Activated naive CD4-positive, alpha-beta T cell treated with anti-CD3 and anti-CD28 coated beads for 36 hours (primary cell): ENCODE measurements around the gene CRADD. TPM values are rescaled to one million over a fixed set of nuclear protein-coding genes. Genes with fewer than 3 reads are reported as not detected.
"Not testable (repeated sequence)": the region's sequence is repeated elsewhere in the genome, so short reads cannot be mapped to it uniquely, and the experiment has no call there.

Experiments
- CTCF ChIA-PET: fragments of 350-600 bp; sonication (Branson Sonifier 250); formaldehyde crosslinking; loops from one replicate; lab custom pipeline; 2021; ENCODE audit warnings: antibody characterized with exemption; lab: Charles Lee
- DNase-seq: peaks from one replicate; pipeline ENCODE4 v3.0.0-alpha.2; 2020
- H3K27ac Mint-ChIP-seq: one replicate; pipeline ENCODE4 v1.8.0; 2021; ENCODE audit warnings: mild to moderate bottlenecking, mixed read lengths
- H3K27me3 Mint-ChIP-seq: one replicate; pipeline ENCODE4 v1.8.0; 2021; ENCODE audit warnings: low read depth, mixed read lengths
- H3K36me3 Mint-ChIP-seq: one replicate; pipeline ENCODE4 v1.8.0; 2021; ENCODE audit warnings: low read depth, mixed read lengths
- H3K4me1 Mint-ChIP-seq: one replicate; pipeline ENCODE4 v1.8.0; 2021; ENCODE audit warnings: low read depth, mixed read lengths
- H3K4me3 Mint-ChIP-seq: one replicate; pipeline ENCODE4 v1.8.0; 2021; ENCODE audit warnings: mild to moderate bottlenecking, moderate library complexity, mixed read lengths
- H3K9me3 Mint-ChIP-seq: one replicate; pipeline ENCODE4 v1.8.0; 2021; ENCODE audit warnings: mixed read lengths
- intact Hi-C: fragments of 100-400 bp; cut with micrococcal nuclease; formaldehyde crosslinking; loops from one replicate; pipeline ENCODE4 v1.15.1; 2023
- total RNA-seq, 2 experiments: library from RNA; stranded (reverse); gene quantifications; one replicate each; pipeline ENCODE4 v1.2.3, GENCODE V29; 2021

The CRADD gene
- total RNA-seq, 2 experiments from 2014 or later: 14.3 to 15.6 TPM

DNA sequence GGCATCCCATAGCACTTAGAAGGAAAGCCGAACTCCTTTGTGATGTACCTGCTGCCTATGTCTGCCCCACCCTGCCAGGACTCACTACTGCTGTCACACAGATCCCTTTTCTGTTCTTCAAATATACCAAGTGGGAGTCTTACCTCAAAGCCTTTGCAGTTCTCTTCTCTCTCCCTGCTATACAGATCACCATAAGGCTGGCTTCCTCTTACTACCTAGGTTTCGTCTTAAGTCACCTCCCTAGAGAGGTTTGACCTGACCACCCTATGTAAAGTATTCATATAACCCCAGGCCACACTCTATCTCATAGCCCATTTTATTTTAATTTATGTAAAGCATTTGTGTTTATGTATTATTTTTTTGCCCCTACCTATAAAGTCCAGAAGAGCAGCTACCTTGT, 117.6 kb downstream of the CRADD start:
- no peak for DNase-seq
- H3K9me3 Mint-ChIP-seq: no peaks in the 10 kb centered on the region
- H3K4me3 Mint-ChIP-seq: no peak overlapping the region
- intact Hi-C loops: no loop called here
- no peaks in the 10 kb centered on the region for H3K27me3 Mint-ChIP-seq
- H3K36me3 Mint-ChIP-seq: peaks cover 8% of the 10 kb centered on the region
- H3K27ac Mint-ChIP-seq: no peak overlapping the region
- CTCF ChIA-PET: no interaction called here
- H3K4me1 Mint-ChIP-seq: peaks cover 40% of the 10 kb centered on the region

DNA sequence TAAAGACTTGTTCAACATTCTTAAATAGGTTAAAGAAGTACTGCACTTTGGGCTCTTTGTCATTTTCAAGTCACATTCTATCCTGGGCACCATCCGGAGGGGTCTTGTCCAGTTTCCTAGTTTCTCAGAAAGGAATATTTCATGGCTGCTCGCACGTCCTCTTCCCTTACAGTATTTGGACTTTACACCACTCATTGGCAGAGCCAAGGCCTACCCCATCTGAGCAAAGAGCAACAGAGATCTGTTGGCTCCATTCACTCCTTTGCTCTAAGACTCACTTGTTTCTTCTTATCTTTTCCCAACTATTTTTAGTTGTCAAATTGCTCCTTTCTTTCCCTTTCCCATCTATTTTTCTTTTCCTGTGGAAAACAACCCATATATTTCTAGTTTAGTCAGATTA, 118.2 kb downstream of the CRADD start:
- peaks cover 11% of the 10 kb centered on the region for H3K36me3 Mint-ChIP-seq
- no peak overlapping the region for H3K27ac Mint-ChIP-seq
- no peak for DNase-seq
- H3K4me1 Mint-ChIP-seq: peaks cover 36% of the 10 kb centered on the region
- no peaks in the 10 kb centered on the region for H3K27me3 Mint-ChIP-seq
- CTCF ChIA-PET: interaction anchor here (1.0 kb wide), 1 partner anchor 306 kb away, joined by 4 read pairs; no protein-coding TSS in a partner anchor
- no peak overlapping the region for H3K4me3 Mint-ChIP-seq
- no peaks in the 10 kb centered on the region for H3K9me3 Mint-ChIP-seq
- intact Hi-C loops: no loop called here

DNA sequence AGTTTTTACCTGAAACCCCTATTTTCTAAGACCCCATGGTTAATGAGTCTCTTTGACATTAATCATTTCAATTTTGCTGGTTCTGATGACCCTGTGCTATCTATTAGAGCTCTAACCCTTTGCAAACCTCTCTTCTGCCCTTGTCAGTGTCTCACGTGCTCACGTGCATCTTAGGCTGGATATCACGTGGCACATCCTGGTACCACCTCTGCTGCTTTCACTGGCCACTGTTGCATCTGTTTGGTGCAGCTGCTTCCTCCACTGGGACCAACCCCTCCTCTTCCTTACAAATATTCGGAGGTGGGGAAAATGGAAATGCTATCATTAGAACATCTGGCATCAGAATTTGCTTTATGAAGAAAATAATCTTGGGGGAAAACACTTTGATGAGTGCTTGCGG, 119.6 kb downstream of the CRADD start:
- Mint-ChIP-seq H3K9me3 (no peaks in the 10 kb centered on the region), H3K4me1 (peaks cover 26% of the 10 kb centered on the region), H3K4me3 (no peak overlapping the region), H3K27me3 (no peaks in the 10 kb centered on the region), H3K27ac (no peak overlapping the region), H3K36me3 (peaks cover 11% of the 10 kb centered on the region)
- DNase-seq: no peak
- intact Hi-C loops: no loop called here
- CTCF ChIA-PET: interaction anchor here (0.6 kb wide), 1 partner anchor 354 kb away, joined by 3 read pairs; no protein-coding TSS in a partner anchor

DNA sequence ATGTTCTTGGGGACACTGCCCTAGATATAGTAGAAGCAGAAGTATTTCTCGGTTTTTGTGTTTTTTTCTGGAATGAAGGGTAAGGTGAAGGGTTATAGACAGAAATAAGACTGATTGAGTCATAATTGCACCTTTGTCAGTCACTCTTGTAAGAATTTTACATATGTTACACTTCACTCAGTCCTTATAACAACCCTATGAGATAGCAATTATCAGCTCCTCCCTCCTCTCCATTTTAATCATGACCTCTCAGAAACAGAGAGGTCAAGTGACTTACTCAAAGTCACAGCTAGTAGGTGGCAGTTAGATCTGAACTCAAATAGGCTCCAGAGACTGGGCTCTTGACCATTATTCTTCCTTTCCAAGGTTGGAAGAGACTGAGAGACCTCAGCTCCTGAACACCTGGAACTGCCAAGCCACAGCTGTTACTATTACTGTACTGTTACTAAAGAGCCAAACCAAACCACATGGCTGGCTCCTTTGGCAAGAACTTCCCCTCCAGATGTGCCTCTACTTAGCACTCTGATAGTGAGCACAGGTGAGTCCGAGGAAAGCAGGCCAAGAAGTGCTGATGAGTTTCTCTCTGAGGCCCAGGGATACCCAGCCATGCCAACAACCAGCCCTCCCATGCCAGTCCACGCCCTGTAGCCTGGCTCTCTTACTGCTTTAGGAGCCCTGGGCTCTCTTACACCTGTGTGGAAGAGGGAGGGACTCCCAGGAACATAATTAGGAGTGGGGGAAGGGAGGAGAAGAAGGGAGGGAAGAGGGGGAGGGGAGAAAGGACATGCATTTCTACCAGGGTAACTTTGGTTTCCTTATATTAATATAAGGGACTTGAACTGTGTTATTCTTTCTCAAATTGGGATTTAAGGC, 121.3 kb downstream of the CRADD start:
- intact Hi-C loops: loop anchor here (1.0 to 2.0 kb wide), 2 partner anchors 13 to 26 kb away; no protein-coding TSS in a partner anchor
- Mint-ChIP-seq H3K36me3 (peaks cover 9% of the 10 kb centered on the region), H3K9me3 (no peaks in the 10 kb centered on the region), H3K27me3 (no peaks in the 10 kb centered on the region), H3K4me1 (peaks cover 36% of the 10 kb centered on the region), H3K27ac (peak overlapping the region; percentile 60), H3K4me3 (no peak overlapping the region)
- CTCF ChIA-PET: interaction anchor here (0.6 kb wide), 1 partner anchor 229 kb away, joined by 3 read pairs; no protein-coding TSS in a partner anchor
- no peak for DNase-seq

DNA sequence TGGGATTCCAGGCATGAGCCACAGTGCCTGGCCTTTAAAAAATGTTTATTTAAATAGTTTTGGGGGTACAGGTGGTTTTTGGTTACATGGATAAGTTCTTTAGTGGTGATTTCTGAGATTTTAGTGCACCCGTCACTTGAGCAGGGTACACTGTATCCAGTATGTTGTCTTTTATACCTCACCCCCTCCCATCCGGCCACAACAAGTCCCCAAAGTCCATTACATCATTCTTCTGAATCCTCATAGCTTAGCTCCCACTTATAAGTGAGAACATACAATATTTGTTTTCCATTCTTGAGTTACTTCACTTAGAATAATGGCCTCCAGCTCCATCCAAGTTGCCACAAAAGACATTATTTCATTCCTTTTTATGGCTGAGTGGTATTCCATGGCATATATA, 124.5 kb downstream of the CRADD start:
- Mint-ChIP-seq H3K4me1 (peaks cover 56% of the 10 kb centered on the region), H3K36me3 (peaks cover 14% of the 10 kb centered on the region)
- CTCF ChIA-PET: interaction anchor here (1.6 kb wide), 1 partner anchor 34 kb away, joined by 6 read pairs; no protein-coding TSS in a partner anchor
- H3K27ac Mint-ChIP-seq, DNase-seq, H3K4me3 Mint-ChIP-seq, H3K27me3 Mint-ChIP-seq, H3K9me3 Mint-ChIP-seq: not testable (repeated sequence)
- intact Hi-C loops: loop anchor here (1.0 kb wide), 1 partner anchor 34 kb away; no protein-coding TSS in a partner anchor

DNA sequence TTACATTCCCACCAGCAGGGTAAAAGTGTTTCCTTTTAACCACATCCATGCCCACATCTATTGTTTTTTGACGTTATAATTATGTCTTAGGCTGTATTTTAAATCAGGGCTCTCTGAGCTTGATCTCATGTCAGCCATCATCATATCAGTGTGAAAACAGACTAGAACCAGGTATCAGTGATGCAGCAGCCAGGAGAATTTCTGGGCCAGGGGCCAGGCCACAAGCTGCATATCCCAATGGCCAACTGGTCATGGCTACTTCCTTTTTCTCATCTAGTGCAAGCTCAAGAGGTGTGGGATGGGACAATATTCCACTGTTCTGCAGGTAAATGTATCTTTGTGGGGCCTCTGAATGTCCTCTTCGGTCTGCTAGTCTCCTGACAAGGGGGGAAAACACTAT, 125.1 kb downstream of the CRADD start:
- no peak overlapping the region for H3K27ac Mint-ChIP-seq
- peaks cover 12% of the 10 kb centered on the region for H3K36me3 Mint-ChIP-seq
- peaks cover 56% of the 10 kb centered on the region for H3K4me1 Mint-ChIP-seq
- intact Hi-C loops: loop anchor here (1.0 kb wide), 1 partner anchor 35 kb away; no protein-coding TSS in a partner anchor
- no peaks in the 10 kb centered on the region for H3K9me3 Mint-ChIP-seq
- no peak for DNase-seq
- H3K4me3 Mint-ChIP-seq: no peak overlapping the region
- no peaks in the 10 kb centered on the region for H3K27me3 Mint-ChIP-seq
- CTCF ChIA-PET: interaction anchor here (0.9 to 1.6 kb wide), 4 partner anchors 13 to 35 kb away, joined by 3 to 6 read pairs (median 4); no protein-coding TSS in a partner anchor

DNA sequence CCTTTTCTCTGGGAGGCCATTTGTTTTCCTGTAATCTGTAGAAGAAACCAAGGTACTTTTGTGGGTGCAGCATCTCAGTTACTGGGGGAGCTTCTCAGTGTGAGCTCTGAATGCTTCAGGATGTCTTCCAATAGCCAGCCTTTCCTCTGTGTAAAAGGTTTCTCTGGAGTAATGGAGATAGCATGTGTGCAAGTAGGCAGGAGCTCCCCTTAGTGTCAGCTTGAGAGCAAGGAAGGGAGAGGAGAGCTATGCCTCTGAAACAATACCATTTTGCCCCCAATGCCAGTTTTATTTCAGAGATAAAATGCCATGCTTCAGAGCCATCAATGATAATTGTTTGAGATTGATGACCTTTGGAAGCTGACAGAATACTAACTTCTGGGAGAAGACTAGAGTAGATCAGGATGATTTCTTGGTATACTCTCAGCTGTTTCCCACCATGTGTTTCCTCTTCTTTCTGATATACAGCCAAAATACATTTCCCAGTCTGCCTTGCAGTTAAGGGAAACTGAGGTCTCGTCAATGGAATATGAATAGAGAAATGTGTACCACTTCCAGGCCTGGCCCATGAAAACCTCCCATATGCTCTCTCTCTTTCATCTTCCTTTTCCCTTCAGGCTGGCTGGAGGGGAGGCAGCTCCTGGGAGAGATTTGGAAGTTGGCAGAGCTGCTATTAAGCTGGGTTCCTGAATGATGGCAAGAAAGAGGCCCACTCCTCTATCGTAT, 125.7 kb downstream of the CRADD start:
- Mint-ChIP-seq H3K36me3 (peaks cover 12% of the 10 kb centered on the region), H3K27me3 (no peaks in the 10 kb centered on the region), H3K9me3 (no peaks in the 10 kb centered on the region), H3K4me3 (no peak overlapping the region), H3K27ac (no peak overlapping the region), H3K4me1 (peaks cover 56% of the 10 kb centered on the region)
- DNase-seq: no peak
- intact Hi-C loops: loop anchor here (1.0 kb wide), 1 partner anchor 36 kb away; no protein-coding TSS in a partner anchor
- CTCF ChIA-PET: interaction anchor here (0.9 to 1.6 kb wide), 4 partner anchors 13 to 36 kb away, joined by 3 to 6 read pairs (median 4); no protein-coding TSS in a partner anchor

DNA sequence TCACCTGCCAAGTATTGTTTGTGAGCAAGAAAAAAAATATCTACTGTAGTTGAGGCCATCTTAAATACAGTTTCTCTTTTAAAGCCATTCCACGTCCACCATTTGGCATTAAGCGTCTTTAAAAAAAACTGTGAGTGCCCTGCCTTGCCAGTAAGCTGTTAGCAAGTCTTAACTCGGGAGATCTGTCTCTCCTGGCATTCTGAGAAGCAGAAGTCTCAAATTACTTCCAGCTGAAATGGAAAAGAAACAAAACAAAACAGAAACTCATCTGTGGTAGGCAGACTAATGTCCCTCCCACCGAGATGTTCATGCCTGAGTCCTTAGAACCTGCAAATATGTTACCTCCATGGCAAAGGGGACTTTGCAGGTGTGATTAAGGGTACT, 126.2 kb downstream of the CRADD start:
- intact Hi-C loops: no loop called here
- H3K4me1 Mint-ChIP-seq: peaks cover 56% of the 10 kb centered on the region
- H3K4me3 Mint-ChIP-seq: no peak overlapping the region
- H3K36me3 Mint-ChIP-seq: peaks cover 12% of the 10 kb centered on the region
- CTCF ChIA-PET: interaction anchor here (0.7 to 1.6 kb wide), 2 partner anchors 25 to 36 kb away, joined by 4 to 6 read pairs; no protein-coding TSS in a partner anchor
- H3K27me3 Mint-ChIP-seq: no peaks in the 10 kb centered on the region
- no peaks in the 10 kb centered on the region for H3K9me3 Mint-ChIP-seq
- no peak for DNase-seq
- H3K27ac Mint-ChIP-seq: no peak overlapping the region

DNA sequence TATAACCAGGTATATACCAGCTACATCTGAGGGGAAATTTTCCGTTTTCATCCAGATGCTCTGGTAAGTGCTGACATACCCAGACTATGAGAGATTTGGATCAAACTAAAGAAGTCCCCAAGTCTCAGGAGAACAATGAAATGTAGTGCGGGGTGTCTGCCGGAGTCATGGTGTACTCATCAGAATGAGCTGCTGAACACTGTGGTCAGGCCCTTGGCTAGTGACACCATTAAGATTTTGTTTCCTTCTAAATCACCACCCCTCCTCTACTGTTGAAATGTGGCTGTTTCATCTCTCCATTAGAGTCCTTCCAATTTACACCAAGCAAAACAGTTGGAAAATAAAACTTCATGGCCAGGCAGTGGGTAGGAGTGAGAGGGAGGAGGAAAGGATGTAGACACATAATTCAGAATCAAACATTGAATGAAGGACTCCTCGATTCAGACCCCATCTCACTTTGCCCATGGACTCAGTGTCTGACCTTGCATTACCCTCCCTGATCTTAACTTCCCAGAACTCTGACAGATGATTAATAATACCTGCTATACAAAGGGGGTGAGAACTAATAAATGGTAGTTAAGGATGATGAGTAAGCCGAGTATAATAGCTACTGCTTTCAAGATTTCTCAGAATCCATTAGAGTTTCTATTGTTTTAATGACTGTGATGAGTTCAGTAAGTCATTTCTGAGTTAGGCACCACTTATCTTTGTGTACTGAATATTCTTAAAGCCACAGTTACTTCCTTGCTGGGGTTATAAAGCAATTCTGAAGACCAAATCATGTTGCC, 127.4 kb downstream of the CRADD start:
- peaks cover 10% of the 10 kb centered on the region for H3K36me3 Mint-ChIP-seq
- intact Hi-C loops: no loop called here
- H3K27ac Mint-ChIP-seq: peak overlapping the region; percentile 28
- H3K27me3 Mint-ChIP-seq: no peaks in the 10 kb centered on the region
- H3K9me3 Mint-ChIP-seq: no peaks in the 10 kb centered on the region
- CTCF ChIA-PET: interaction anchor here (0.6 to 1.6 kb wide), 5 partner anchors 11 to 38 kb away, joined by 3 to 6 read pairs (median 4); no protein-coding TSS in a partner anchor
- H3K4me1 Mint-ChIP-seq: peaks cover 48% of the 10 kb centered on the region
- H3K4me3 Mint-ChIP-seq: no peak overlapping the region
- no peak for DNase-seq

DNA sequence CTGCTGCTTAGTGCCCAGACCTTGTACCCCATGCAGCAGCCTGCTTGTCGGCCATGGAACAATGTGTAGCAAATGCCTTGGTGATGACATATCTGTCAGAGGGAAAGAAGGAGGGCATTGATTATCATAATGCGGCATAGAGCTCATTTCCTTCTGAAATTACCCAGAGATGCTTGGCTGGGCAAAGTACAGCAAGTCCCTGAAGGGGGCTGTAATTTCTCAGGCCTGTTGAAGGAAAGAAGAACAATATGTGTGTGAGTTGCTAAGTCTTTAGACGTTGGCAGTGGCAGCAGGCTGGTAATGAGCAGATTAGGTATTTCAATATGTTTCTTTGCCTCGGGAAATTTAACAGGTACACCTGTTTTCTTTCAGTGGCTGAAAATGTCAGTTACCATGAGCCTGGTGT, 128.6 kb downstream of the CRADD start:
- H3K27ac Mint-ChIP-seq: no peak overlapping the region
- H3K4me3 Mint-ChIP-seq: no peak overlapping the region
- DNase-seq: no peak
- intact Hi-C loops: no loop called here
- peaks cover 48% of the 10 kb centered on the region for H3K4me1 Mint-ChIP-seq
- no peaks in the 10 kb centered on the region for H3K9me3 Mint-ChIP-seq
- no peaks in the 10 kb centered on the region for H3K27me3 Mint-ChIP-seq
- H3K36me3 Mint-ChIP-seq: peaks cover 5% of the 10 kb centered on the region
- CTCF ChIA-PET: no interaction called here

DNA sequence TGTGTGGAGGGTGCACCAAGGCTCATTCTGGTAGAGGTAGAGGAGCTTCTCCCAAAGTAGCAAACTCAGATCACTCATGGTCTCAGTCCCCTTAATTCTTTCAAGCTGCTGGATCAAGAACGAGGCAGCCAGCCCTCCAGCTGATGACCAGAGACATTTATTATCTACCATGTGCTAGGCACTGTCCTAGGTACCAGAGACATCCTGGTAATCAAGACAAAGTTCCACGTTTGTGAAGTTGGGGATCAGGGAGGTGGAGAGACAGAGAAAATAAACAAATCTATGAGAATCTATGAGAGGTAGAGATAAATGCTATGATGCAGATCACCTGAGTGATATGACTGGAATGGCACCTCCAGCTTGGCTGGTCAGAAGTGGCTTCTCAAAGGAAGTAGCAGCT, 130.2 kb downstream of the CRADD start:
- Mint-ChIP-seq H3K36me3 (peaks cover 5% of the 10 kb centered on the region), H3K27ac (no peak overlapping the region), H3K27me3 (no peaks in the 10 kb centered on the region), H3K4me3 (no peak overlapping the region), H3K9me3 (no peaks in the 10 kb centered on the region), H3K4me1 (peaks cover 45% of the 10 kb centered on the region)
- intact Hi-C loops: no loop called here
- CTCF ChIA-PET: no interaction called here
- no peak for DNase-seq
